Parathyroid adenoma (tissue), 2 donors: ENCODE results near the gene RASAL2.
"Not testable (repeated sequence)": the region's sequence is repeated elsewhere in the genome, so short reads cannot be mapped to it uniquely, and the experiment has no call there.

ENCODE experiments used
- H2AFZ ChIP-seq: fragments of 300-600 bp; sonication (generic); one replicate; pipeline ENCODE4 v1.7.0; 2017; ENCODE audit warnings: antibody characterized with exemption, mild to moderate bottlenecking
- H3K27ac ChIP-seq: fragments of 300-600 bp; sonication (generic); one replicate; pipeline ENCODE4 v1.7.0; 2017
- H3K27me3 ChIP-seq: fragments of 300-600 bp; sonication (generic); one replicate; pipeline ENCODE4 v1.7.0; 2017; ENCODE audit warnings: low read length; ENCODE audit not compliant: control insufficient read depth, insufficient read depth
- H3K36me3 ChIP-seq: fragments of 300-600 bp; sonication (generic); one replicate; pipeline ENCODE4 v1.7.0; 2017; ENCODE audit warnings: low read length; ENCODE audit not compliant: control insufficient read depth, insufficient read depth
- H3K4me1 ChIP-seq: fragments of 300-600 bp; sonication (generic); one replicate; pipeline ENCODE4 v1.7.0; 2017; ENCODE audit warnings: control low read depth
- H3K4me2 ChIP-seq: fragments of 300-600 bp; sonication (generic); one replicate; pipeline ENCODE4 v1.7.0; 2017; ENCODE audit warnings: low read length
- H3K4me3 ChIP-seq: fragments of 300-600 bp; sonication (generic); one replicate; pipeline ENCODE4 v1.7.0; 2017; ENCODE audit warnings: low read depth, low read length
- H3K79me2 ChIP-seq: fragments of 300-600 bp; sonication (generic); one replicate; pipeline ENCODE4 v1.7.0; 2017; ENCODE audit warnings: control low read depth
- H3K9ac ChIP-seq: fragments of 300-600 bp; sonication (generic); one replicate; pipeline ENCODE4 v1.7.0; 2017; ENCODE audit warnings: mild to moderate bottlenecking
- H3K9me3 ChIP-seq: fragments of 300-600 bp; sonication (generic); one replicate; pipeline ENCODE4 v1.7.0; 2017; ENCODE audit warnings: low read length; ENCODE audit not compliant: control insufficient read depth
- TF ChIP-seq, protein P1 (sequence below): fragments of 300-600 bp; sonication (generic); IDR thresholded peaks from one replicate; pipeline ENCODE4 v1.7.0; 2017; ENCODE audit warnings: antibody characterized with exemption, mild to moderate bottlenecking
- donor health status: primary hyperparathyroidism.

RASAL2 gene

GRCh38 chr1:178208269-178208856, 114.5 kb downstream of the RASAL2 start:
- H3K27me3 ChIP-seq, H3K79me2 ChIP-seq, H3K36me3 ChIP-seq, H3K27ac ChIP-seq, H2AFZ ChIP-seq, H3K4me1 ChIP-seq, H3K9me3 ChIP-seq, H3K4me2 ChIP-seq, H3K9ac ChIP-seq, H3K4me3 ChIP-seq: not testable (repeated sequence)

DNA sequence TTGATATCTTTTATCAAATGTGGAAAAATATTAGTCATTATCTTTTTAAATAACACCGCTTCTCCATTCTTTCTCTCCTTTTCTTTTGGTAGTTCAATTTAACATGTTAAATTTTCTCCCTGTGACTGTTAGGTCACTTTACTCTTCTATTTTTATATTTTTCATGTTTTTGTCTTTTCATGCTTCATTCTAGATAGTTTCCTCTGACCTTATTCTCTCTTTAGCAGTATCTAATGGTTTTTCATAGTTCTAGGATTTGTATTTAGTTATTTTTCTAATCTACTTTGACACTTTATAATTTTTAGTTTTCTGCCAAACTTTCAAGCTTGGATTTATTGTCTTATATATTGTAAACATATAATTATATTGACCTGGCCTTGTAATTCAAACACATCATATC, 116.0 kb downstream of the RASAL2 start:
- Histone ChIP-seq H2AFZ (no peak overlapping the region), H3K79me2 (no peaks in the 10 kb centered on the region), H3K27ac (no peak overlapping the region), H3K4me3 (no peak overlapping the region), H3K27me3 (no peaks in the 10 kb centered on the region), H3K36me3 (no peaks in the 10 kb centered on the region), H3K4me2 (no peak overlapping the region), H3K9ac (no peak overlapping the region), H3K4me1 (no peaks in the 10 kb centered on the region), H3K9me3 (no peaks in the 10 kb centered on the region)
- TF ChIP-seq, protein P1, sequence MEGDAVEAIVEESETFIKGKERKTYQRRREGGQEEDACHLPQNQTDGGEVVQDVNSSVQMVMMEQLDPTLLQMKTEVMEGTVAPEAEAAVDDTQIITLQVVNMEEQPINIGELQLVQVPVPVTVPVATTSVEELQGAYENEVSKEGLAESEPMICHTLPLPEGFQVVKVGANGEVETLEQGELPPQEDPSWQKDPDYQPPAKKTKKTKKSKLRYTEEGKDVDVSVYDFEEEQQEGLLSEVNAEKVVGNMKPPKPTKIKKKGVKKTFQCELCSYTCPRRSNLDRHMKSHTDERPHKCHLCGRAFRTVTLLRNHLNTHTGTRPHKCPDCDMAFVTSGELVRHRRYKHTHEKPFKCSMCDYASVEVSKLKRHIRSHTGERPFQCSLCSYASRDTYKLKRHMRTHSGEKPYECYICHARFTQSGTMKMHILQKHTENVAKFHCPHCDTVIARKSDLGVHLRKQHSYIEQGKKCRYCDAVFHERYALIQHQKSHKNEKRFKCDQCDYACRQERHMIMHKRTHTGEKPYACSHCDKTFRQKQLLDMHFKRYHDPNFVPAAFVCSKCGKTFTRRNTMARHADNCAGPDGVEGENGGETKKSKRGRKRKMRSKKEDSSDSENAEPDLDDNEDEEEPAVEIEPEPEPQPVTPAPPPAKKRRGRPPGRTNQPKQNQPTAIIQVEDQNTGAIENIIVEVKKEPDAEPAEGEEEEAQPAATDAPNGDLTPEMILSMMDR = no peak

DNA sequence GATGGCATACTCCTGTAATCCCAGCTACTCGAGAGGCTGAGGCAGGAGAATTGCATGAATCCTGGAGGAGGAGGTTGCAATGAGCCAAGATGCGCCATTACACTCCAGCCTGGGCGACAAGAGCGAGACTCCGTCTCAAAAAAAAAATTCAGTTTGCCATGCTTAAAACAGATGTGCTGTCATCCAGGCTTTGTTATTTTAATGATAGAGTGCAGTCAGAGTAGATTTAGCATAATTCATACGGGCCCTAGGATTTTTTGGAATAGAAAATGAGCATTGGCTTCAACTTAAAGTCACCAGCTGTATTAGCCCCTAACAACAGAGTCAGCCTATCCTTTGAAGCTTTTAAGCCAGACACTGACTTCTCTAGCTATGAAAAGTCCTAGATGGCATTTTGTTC, 124.6 kb downstream of the RASAL2 start:
- no peak overlapping the region for H2AFZ ChIP-seq
- H3K27me3 ChIP-seq = no peaks in the 10 kb centered on the region
- no peaks in the 10 kb centered on the region for H3K4me1 ChIP-seq
- H3K4me2 ChIP-seq = no peak overlapping the region
- no peaks in the 10 kb centered on the region for H3K9me3 ChIP-seq
- H3K27ac ChIP-seq = no peak overlapping the region
- H3K4me3 ChIP-seq = no peak overlapping the region
- no peak overlapping the region for H3K9ac ChIP-seq
- H3K79me2 ChIP-seq = no peaks in the 10 kb centered on the region
- H3K36me3 ChIP-seq = no peaks in the 10 kb centered on the region
- TF ChIP-seq, protein P1 = no peak

- Histone ChIP-seq H2AFZ (no peak overlapping the region), H3K9me3 (no peaks in the 10 kb centered on the region), H3K4me2 (no peak overlapping the region), H3K4me3 (no peak overlapping the region), H3K9ac (no peak overlapping the region), H3K27me3 (no peaks in the 10 kb centered on the region), H3K79me2 (no peaks in the 10 kb centered on the region), H3K27ac (no peak overlapping the region), H3K36me3 (no peaks in the 10 kb centered on the region), H3K4me1 (no peaks in the 10 kb centered on the region)
- TF ChIP-seq, protein P1 = no peak
These were observed 126.2 kb downstream of the RASAL2 start for GRCh38 chr1:178220094-178220493.

DNA sequence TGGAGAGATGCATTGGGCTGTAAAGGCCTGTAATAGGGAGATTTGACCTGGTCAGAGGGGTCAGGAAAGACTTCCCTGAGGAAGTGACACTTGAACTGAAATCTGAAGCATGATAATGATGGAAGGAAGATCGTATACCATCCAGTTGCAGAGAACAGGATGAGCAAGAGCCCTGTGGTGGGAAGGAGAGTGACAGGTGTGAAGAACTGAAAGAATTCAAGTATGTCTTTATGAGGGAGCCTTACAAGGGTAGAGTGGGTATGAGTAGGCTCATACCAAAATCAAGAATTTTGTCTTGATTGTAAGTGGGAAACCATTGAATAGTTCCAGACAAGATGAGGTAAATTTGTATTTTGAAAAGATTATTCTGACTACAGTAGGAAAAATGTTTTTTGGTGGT, 129.4 kb downstream of the RASAL2 start:
- H3K27ac ChIP-seq = no peak overlapping the region
- no peaks in the 10 kb centered on the region for H3K9me3 ChIP-seq
- H3K27me3 ChIP-seq = no peaks in the 10 kb centered on the region
- H3K4me2 ChIP-seq = no peak overlapping the region
- no peak overlapping the region for H3K4me3 ChIP-seq
- no peaks in the 10 kb centered on the region for H3K79me2 ChIP-seq
- H3K9ac ChIP-seq = no peak overlapping the region
- no peaks in the 10 kb centered on the region for H3K36me3 ChIP-seq
- H3K4me1 ChIP-seq = no peaks in the 10 kb centered on the region
- TF ChIP-seq, protein P1 = no peak
- H2AFZ ChIP-seq = no peak overlapping the region
